Inflammatory macrophage treated with lipopolysaccharide for 4 hours (primary cell): ENCODE data around the gene SLC25A1.
"Not testable (repeated sequence)": the region's sequence is repeated elsewhere in the genome, so short reads cannot be mapped to it uniquely, and the experiment has no call there.

Experiments used
- DNase-seq: peaks from one replicate; pipeline ENCODE4 v3.0.0-alpha.2; 2020

The SLC25A1 gene

GRCh38 chr22:19179497-19180048 is 1.0 kb upstream of the SLC25A1 start:
- DNase-seq = peak; percentile 57

GRCh38 chr22:19178065-19178656 is 375 bp downstream of the SLC25A1 start:
- peak; percentile 20 for DNase-seq

- no peak for DNase-seq
Observed at GRCh38 chr22:19177164-19178064, 1.1 kb downstream of the SLC25A1 start.

GRCh38 chr22:19176732-19177131 is 1.8 kb downstream of the SLC25A1 start:
- no peak for DNase-seq

GRCh38 chr22:19176175-19176643 is 2.3 kb downstream of the SLC25A1 start:
- DNase-seq = no peak

GRCh38 chr22:19175602-19176174 is 2.8 kb downstream of the SLC25A1 start:
- no peak for DNase-seq

- no peak for DNase-seq
Observed at GRCh38 chr22:19175026-19175601, 3.4 kb downstream of the SLC25A1 start.

- peak; percentile 42 for DNase-seq
Observed at GRCh38 chr22:19174106-19175025, 4.2 kb downstream of the SLC25A1 start.

GRCh38 chr22:19173047-19174035 is 5.2 kb downstream of the SLC25A1 start:
- DNase-seq = no peak

GRCh38 chr22:19172213-19173046 is 6.1 kb downstream of the SLC25A1 start:
- DNase-seq = no peak

- no peak for DNase-seq
Observed at GRCh38 chr22:19169947-19170318, 8.6 kb downstream of the SLC25A1 start.

GRCh38 chr22:19169002-19169946 is 9.3 kb downstream of the SLC25A1 start:
- DNase-seq = no peak

- DNase-seq = no peak
Observed at GRCh38 chr22:19168088-19168890, 10.2 kb downstream of the SLC25A1 start.

- no peak for DNase-seq
Observed at GRCh38 chr22:19167106-19167869, 11.2 kb downstream of the SLC25A1 start.

- no peak for DNase-seq
Observed at GRCh38 chr22:19166421-19166820, 12.1 kb downstream of the SLC25A1 start.

GRCh38 chr22:19164425-19164824 is 14.1 kb downstream of the SLC25A1 start:
- no peak for DNase-seq

GRCh38 chr22:19158649-19159048 is 19.9 kb downstream of the SLC25A1 start:
- not testable (repeated sequence) for DNase-seq
